Activated naive CD8-positive, alpha-beta T cell treated with anti-CD3 and anti-CD28 coated beads for 36 hours (primary cell): ENCODE measurements around the gene N4BP2L1. TPM values are rescaled to one million over a fixed set of nuclear protein-coding genes. Genes with fewer than 3 reads are reported as not detected.

Experiments used
- DNase-seq: peaks from one replicate; pipeline ENCODE4 v3.0.0; 2021
- H3K27ac Mint-ChIP-seq: one replicate; pipeline ENCODE4 v1.8.0; 2022; ENCODE audit warnings: mild to moderate bottlenecking, moderate library complexity, mixed read lengths
- H3K27me3 Mint-ChIP-seq: one replicate; pipeline ENCODE4 v1.8.0; 2022; ENCODE audit warnings: mild to moderate bottlenecking, mixed read lengths
- H3K36me3 Mint-ChIP-seq: one replicate; pipeline ENCODE4 v1.8.0; 2021; ENCODE audit warnings: mild to moderate bottlenecking, mixed read lengths
- H3K4me1 Mint-ChIP-seq: one replicate; pipeline ENCODE4 v1.8.0; 2021; ENCODE audit warnings: mixed read lengths
- H3K4me3 Mint-ChIP-seq: one replicate; pipeline ENCODE4 v1.8.0; 2022; ENCODE audit warnings: mild to moderate bottlenecking, moderate library complexity, mixed read lengths
- H3K9me3 Mint-ChIP-seq: one replicate; pipeline ENCODE4 v1.8.0; 2022; ENCODE audit warnings: mixed read lengths
- total RNA-seq, 2 experiments: library from RNA; stranded (reverse); gene quantifications; one replicate each; pipeline ENCODE4 v1.2.3, GENCODE V29; 2021

N4BP2L1 gene
- total RNA-seq = 10 to 100 TPM; 14.6 to 15.7 TPM

- H3K4me1 Mint-ChIP-seq = peaks cover 33% of the 10 kb centered on the region
- H3K27ac Mint-ChIP-seq = peak within 1 kb of the TSS; percentile 98
- H3K9me3 Mint-ChIP-seq = no peaks in the 10 kb centered on the region
- H3K4me3 Mint-ChIP-seq = peak within 1 kb of the TSS; percentile 93
- H3K27me3 Mint-ChIP-seq = no peaks in the 10 kb centered on the region
- peak; percentile 93 for DNase-seq
- H3K36me3 Mint-ChIP-seq = peaks cover 29% of the 10 kb centered on the region
These were observed at the start of gene N4BP2L1 for GRCh38 chr13:32427852-32428580. N4BP2L1 (minus strand) TSS chr13:32428130; CDS start chr13:32428082, 48 bp downstream.

- no peaks in the 10 kb centered on the region for H3K36me3 Mint-ChIP-seq
These were observed 49.0 kb upstream of the N4BP2L1 start for GRCh38 chr13:32476892-32477291.

GRCh38 chr13:32476021-32476731 lies 48.2 kb upstream of the N4BP2L1 start:
- no peak overlapping the region for H3K27ac Mint-ChIP-seq
- no peak overlapping the region for H3K4me3 Mint-ChIP-seq
- no peaks in the 10 kb centered on the region for H3K9me3 Mint-ChIP-seq
- H3K27me3 Mint-ChIP-seq = no peaks in the 10 kb centered on the region
- DNase-seq = no peak
- no peaks in the 10 kb centered on the region for H3K4me1 Mint-ChIP-seq
- no peaks in the 10 kb centered on the region for H3K36me3 Mint-ChIP-seq

More at GRCh38 chr13:32476892-32477291, 49.0 kb upstream of the N4BP2L1 start:
- Mint-ChIP-seq H3K27me3 (no peaks in the 10 kb centered on the region), H3K27ac (no peak overlapping the region), H3K4me3 (no peak overlapping the region), H3K9me3 (no peaks in the 10 kb centered on the region), H3K4me1 (no peaks in the 10 kb centered on the region)
- no peak for DNase-seq

- no peaks in the 10 kb centered on the region for H3K9me3 Mint-ChIP-seq
- no peaks in the 10 kb centered on the region for H3K36me3 Mint-ChIP-seq
- no peaks in the 10 kb centered on the region for H3K27me3 Mint-ChIP-seq
- no peak overlapping the region for H3K27ac Mint-ChIP-seq
- no peak for DNase-seq
- no peak overlapping the region for H3K4me3 Mint-ChIP-seq
- H3K4me1 Mint-ChIP-seq = no peaks in the 10 kb centered on the region
These were observed 47.3 kb upstream of the N4BP2L1 start for GRCh38 chr13:32474999-32475792.

GRCh38 chr13:32473650-32474049 lies 45.7 kb upstream of the N4BP2L1 start:
- no peaks in the 10 kb centered on the region for H3K9me3 Mint-ChIP-seq
- no peaks in the 10 kb centered on the region for H3K27me3 Mint-ChIP-seq
- no peaks in the 10 kb centered on the region for H3K4me1 Mint-ChIP-seq
- no peak overlapping the region for H3K27ac Mint-ChIP-seq
- no peak for DNase-seq
- no peak overlapping the region for H3K4me3 Mint-ChIP-seq
- H3K36me3 Mint-ChIP-seq = no peaks in the 10 kb centered on the region

- Mint-ChIP-seq H3K4me3 (no peak overlapping the region), H3K9me3 (no peaks in the 10 kb centered on the region), H3K36me3 (no peaks in the 10 kb centered on the region), H3K27me3 (no peaks in the 10 kb centered on the region), H3K4me1 (no peaks in the 10 kb centered on the region), H3K27ac (no peak overlapping the region)
- DNase-seq = no peak
These were observed 44.3 kb upstream of the N4BP2L1 start for GRCh38 chr13:32472194-32472621.

GRCh38 chr13:32471187-32471922 lies 43.4 kb upstream of the N4BP2L1 start:
- DNase-seq = no peak
- Mint-ChIP-seq H3K4me1 (no peaks in the 10 kb centered on the region), H3K36me3 (no peaks in the 10 kb centered on the region), H3K4me3 (no peak overlapping the region), H3K27me3 (no peaks in the 10 kb centered on the region), H3K27ac (no peak overlapping the region), H3K9me3 (no peaks in the 10 kb centered on the region)

GRCh38 chr13:32468502-32469142 lies 40.7 kb upstream of the N4BP2L1 start:
- Mint-ChIP-seq H3K27me3 (no peaks in the 10 kb centered on the region), H3K36me3 (peaks cover 4% of the 10 kb centered on the region), H3K4me3 (no peak overlapping the region), H3K4me1 (no peaks in the 10 kb centered on the region), H3K27ac (no peak overlapping the region), H3K9me3 (no peaks in the 10 kb centered on the region)
- no peak for DNase-seq

GRCh38 chr13:32456591-32456990 lies 28.7 kb upstream of the N4BP2L1 start:
- Mint-ChIP-seq H3K4me1 (no peaks in the 10 kb centered on the region), H3K36me3 (peaks cover 53% of the 10 kb centered on the region), H3K27ac (no peak overlapping the region), H3K9me3 (peaks cover 28% of the 10 kb centered on the region), H3K4me3 (no peak overlapping the region), H3K27me3 (no peaks in the 10 kb centered on the region)
- no peak for DNase-seq

GRCh38 chr13:32455594-32455903 lies 27.6 kb upstream of the N4BP2L1 start:
- Mint-ChIP-seq H3K4me3 (no peak overlapping the region), H3K9me3 (peaks cover 29% of the 10 kb centered on the region)

GRCh38 chr13:32454886-32455593 lies 27.1 kb upstream of the N4BP2L1 start:
- no peaks in the 10 kb centered on the region for H3K4me1 Mint-ChIP-seq
- no peaks in the 10 kb centered on the region for H3K27me3 Mint-ChIP-seq
- no peak overlapping the region for H3K4me3 Mint-ChIP-seq
- DNase-seq = no peak
- peaks cover 29% of the 10 kb centered on the region for H3K9me3 Mint-ChIP-seq
- peaks cover 44% of the 10 kb centered on the region for H3K36me3 Mint-ChIP-seq
- no peak overlapping the region for H3K27ac Mint-ChIP-seq

More at GRCh38 chr13:32455594-32455903, 27.6 kb upstream of the N4BP2L1 start:
- H3K36me3 Mint-ChIP-seq = peaks cover 46% of the 10 kb centered on the region
- DNase-seq = no peak
- H3K4me1 Mint-ChIP-seq = no peaks in the 10 kb centered on the region
- no peaks in the 10 kb centered on the region for H3K27me3 Mint-ChIP-seq
- H3K27ac Mint-ChIP-seq = no peak overlapping the region

GRCh38 chr13:32453981-32454380 lies 26.1 kb upstream of the N4BP2L1 start:
- Mint-ChIP-seq H3K27me3 (no peaks in the 10 kb centered on the region), H3K9me3 (peaks cover 24% of the 10 kb centered on the region), H3K36me3 (peaks cover 33% of the 10 kb centered on the region), H3K4me3 (no peak overlapping the region), H3K27ac (no peak overlapping the region), H3K4me1 (no peaks in the 10 kb centered on the region)
- no peak for DNase-seq

- peaks cover 8% of the 10 kb centered on the region for H3K36me3 Mint-ChIP-seq
- DNase-seq = no peak
- peaks cover 1% of the 10 kb centered on the region for H3K9me3 Mint-ChIP-seq
- H3K27me3 Mint-ChIP-seq = no peaks in the 10 kb centered on the region
- no peak overlapping the region for H3K27ac Mint-ChIP-seq
- H3K4me3 Mint-ChIP-seq = no peak overlapping the region
- peaks cover 9% of the 10 kb centered on the region for H3K4me1 Mint-ChIP-seq
These were observed 21.0 kb upstream of the N4BP2L1 start for GRCh38 chr13:32448972-32449371.
